ENCODE data around the gene RUFY3. TPM values are rescaled to one million over a fixed set of nuclear protein-coding genes. Genes with fewer than 3 reads are reported as not detected.

The RUFY3 gene
- total RNA-seq, 1 experiment from 2014 or later = 12.9 TPM

- no peak for DNase-seq (ENCODE audit: low read depth)
These were observed 119.4 kb downstream of the RUFY3 start for GRCh38 chr4:70841211-70841610.

- DNase-seq (ENCODE audit: low read depth) = no peak
These were observed 120.2 kb downstream of the RUFY3 start for GRCh38 chr4:70841951-70842350.

DNA sequence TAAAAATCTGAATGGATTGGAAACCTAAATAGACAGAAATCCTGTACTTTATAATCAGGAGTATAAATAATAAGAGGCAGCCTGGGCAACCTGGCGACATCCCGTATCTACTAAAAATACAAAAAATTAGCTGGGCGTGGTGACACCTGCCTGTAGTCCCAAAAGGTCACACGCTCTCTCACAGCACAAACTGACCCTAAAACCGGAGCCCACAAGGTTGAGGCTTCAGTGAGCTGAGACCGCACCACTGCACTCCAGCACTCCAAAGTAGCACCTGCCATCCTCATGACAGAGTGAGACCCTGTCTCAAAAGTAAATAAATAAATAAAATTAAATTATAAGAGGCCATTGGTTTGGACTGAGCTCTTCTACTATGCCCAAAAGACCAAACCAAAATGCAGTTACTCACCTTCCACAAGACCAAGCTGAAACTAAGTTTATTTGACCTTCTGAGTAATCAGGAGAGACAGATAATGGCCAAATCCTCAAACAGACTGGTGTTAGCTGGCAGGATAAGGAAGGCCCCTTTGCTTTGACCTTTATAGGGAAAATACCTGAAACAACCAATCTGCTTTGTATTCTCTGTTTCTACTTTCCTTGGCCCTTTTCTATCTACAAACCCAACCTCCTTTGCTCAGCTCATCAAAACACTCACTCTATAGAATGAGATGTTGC lies 121.1 kb downstream of the RUFY3 start:
- DNase-seq (ENCODE audit: low read depth) = no peak

DNA sequence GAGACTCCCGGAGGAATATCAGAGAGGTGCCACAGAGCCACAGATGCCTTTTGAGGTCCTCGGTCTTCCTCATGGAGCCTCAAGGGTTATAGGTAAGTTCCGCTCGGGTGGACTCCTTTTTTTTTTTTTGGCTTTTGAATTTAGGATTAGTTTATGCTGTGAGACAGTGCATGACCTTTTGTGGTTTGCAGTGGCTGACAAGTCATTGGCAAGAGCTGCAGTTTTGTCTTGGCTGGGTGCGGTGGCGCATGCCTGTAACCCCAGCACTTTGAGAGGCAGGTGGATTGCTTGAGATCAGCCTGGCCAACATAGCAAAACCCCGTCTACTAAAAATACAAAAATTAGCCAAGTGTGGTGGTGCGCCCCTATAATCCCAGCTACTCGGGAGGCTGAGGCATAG lies 122.4 kb downstream of the RUFY3 start:
- DNase-seq (ENCODE audit: low read depth) = no peak

DNA sequence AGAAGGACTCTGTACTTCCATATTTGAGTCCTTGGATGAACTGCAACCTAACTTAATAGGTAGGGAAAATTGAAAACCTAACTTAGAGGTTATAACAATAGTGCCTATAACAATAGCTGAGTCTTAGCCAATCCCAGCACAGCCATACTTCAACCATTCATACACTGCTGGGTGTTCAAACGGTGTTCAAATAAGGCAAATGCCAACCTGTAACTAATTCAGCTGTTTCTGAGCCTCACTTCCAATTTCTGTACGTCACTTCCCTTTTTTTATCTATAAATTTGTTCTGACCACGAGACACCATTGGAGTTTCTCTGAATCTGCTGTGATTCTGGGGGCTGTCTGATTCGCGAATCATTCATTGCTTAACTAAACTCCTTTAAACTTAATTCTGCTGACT lies 127.5 kb downstream of the RUFY3 start:
- DNase-seq (ENCODE audit: low read depth) = no peak

- DNase-seq (ENCODE audit: low read depth) = no peak
These were observed 133.7 kb downstream of the RUFY3 start for GRCh38 chr4:70855464-70855863.

Other genes with a start within 250 kb of the RUFY3 start
- gene MUC7, start 249.8 kb upstream of the RUFY3 start, total RNA-seq (2014; rRNA removed; shearing (Covaris generic)) = 0.25 TPM in 1 of 2 replicates, not detected in the other
- gene AMTN, start 203.4 kb upstream of the RUFY3 start, total RNA-seq (2014; rRNA removed; shearing (Covaris generic)) = 1.8 and 4.2 TPM in 2 replicates
- gene AMBN, start 129.7 kb upstream of the RUFY3 start, total RNA-seq (2014; rRNA removed; shearing (Covaris generic)) = not detected in 2 replicates
- not detected in 2 replicates for gene ENAM, start 93.2 kb upstream of the RUFY3 start, total RNA-seq (2014; rRNA removed; shearing (Covaris generic))
- 0.12 and 0.91 TPM in 2 replicates for gene JCHAIN, start 55.5 kb upstream of the RUFY3 start, total RNA-seq (2014; rRNA removed; shearing (Covaris generic))
- gene UTP3, start 33.4 kb upstream of the RUFY3 start, total RNA-seq (2014; rRNA removed; shearing (Covaris generic)) = 10.1 and 16.2 TPM in 2 replicates
- 38.0 and 61.5 TPM in 2 replicates for gene GRSF1, start 117.9 kb downstream of the RUFY3 start, total RNA-seq (2014; rRNA removed; shearing (Covaris generic))
- gene MOB1B, start 180.4 kb downstream of the RUFY3 start, total RNA-seq (2014; rRNA removed; shearing (Covaris generic)) = 3.5 and 7.4 TPM in 2 replicates